A549 (cell line): ENCODE measurements around the gene GPSM1. TPM values are rescaled to one million over a fixed set of nuclear protein-coding genes. Genes with fewer than 3 reads are reported as not detected.

Source experiments
- ATAC-seq, 2 experiments: fragments of 200-7000 bp in 1 of 2; fragments of >200 bp in 1 of 2; cut with Nextera tagmentation in 1 of 2; cut with Tn5 transposase in 1 of 2; 3 replicates each; pipeline versions ENCODE4 v1.8.0 to v1.9.1; 2018 to 2020; ENCODE audit warnings: mild to moderate bottlenecking in 1 of 2, moderate library complexity in 1 of 2
- CTCF ChIA-PET: fragments of 300-600 bp; sonication (Branson Sonifier 250); formaldehyde crosslinking; extraction: SDS; loops from one replicate; lab custom pipeline; 2021; ENCODE audit warnings: antibody characterized with exemption, inconsistent platforms; lab: Yijun Ruan, JAX
- POLR2A ChIA-PET: fragments of 350-600 bp; formaldehyde crosslinking; extraction: SDS; loops from one replicate; lab custom pipeline; 2021; ENCODE audit warnings: antibody characterized with exemption, inconsistent platforms; lab: Yijun Ruan, JAX
- DNase-seq, 2 experiments: peaks; one replicate each; pipeline versions ENCODE4 v3.0.0 to v3.0.0-alpha.2; 2011 to 2016; ENCODE audit warnings: low read depth in 1 of 2, low spot score in 1 of 2
- FAIRE-seq: peaks from 2 replicates; lab custom pipeline; 2011; peaks lifted over from hg19 to GRCh38; lab: Jason Lieb, UNC
- H3K27ac ChIP-seq, 2 experiments: fragments of >200 bp; sonication (Bioruptor Twin); formaldehyde crosslinking; 3 replicates each; pipeline ENCODE4 v1.5.1; 2016 to 2017
- H3K4me1 ChIP-seq: fragments of >200 bp; sonication (Bioruptor Twin); formaldehyde crosslinking; 3 replicates; pipeline ENCODE4 v1.6.1; 2016
- H3K4me2 ChIP-seq: fragments of >200 bp; sonication (Bioruptor Twin); formaldehyde crosslinking; 3 replicates; pipeline ENCODE4 v1.6.1; 2016
- H3K4me3 ChIP-seq: fragments of >200 bp; sonication (Bioruptor Twin); formaldehyde crosslinking; 3 replicates; pipeline ENCODE4 v1.5.1; 2016
- H3K9me3 ChIP-seq: fragments of >200 bp; sonication (Bioruptor Twin); formaldehyde crosslinking; 3 replicates; pipeline ENCODE4 v1.6.1; 2016
- CHD2 ChIP-seq: fragments of 150-350 bp; IDR thresholded peaks from 2 replicates; pipeline ENCODE4 v1.6.1; 2014; ENCODE audit warnings: low read length; ENCODE audit not compliant: partially characterized antibody
- EHF ChIP-seq: fragments of 250-450 bp; sonication (Bioruptor Pico); IDR thresholded peaks from 2 replicates; pipeline ENCODE4 v1.5.0; 2020; ENCODE audit warnings: mild to moderate bottlenecking
- EHMT2 ChIP-seq: fragments of 200-600 bp; sonication (generic); IDR thresholded peaks from 2 replicates; pipeline ENCODE4 v1.6.1; 2016; ENCODE audit warnings: antibody characterized with exemption, low read depth, mild to moderate bottlenecking, moderate library complexity
- ELK1 ChIP-seq: fragments of 150-350 bp; IDR thresholded peaks from 2 replicates; pipeline ENCODE4 v1.6.1; 2014; ENCODE audit warnings: low read depth, mild to moderate bottlenecking, low read length
- EP300 ChIP-seq, 2 experiments: fragments of >200 bp; sonication (Bioruptor Twin); formaldehyde crosslinking; IDR thresholded peaks; 2 replicates in 1 of 2; 3 replicates in 1 of 2; pipeline ENCODE4 v1.6.1; 2016 to 2017
- FOSB ChIP-seq: fragments of 250-450 bp; sonication (Bioruptor Pico); IDR thresholded peaks from 2 replicates; pipeline ENCODE4 v1.5.0; 2020; ENCODE audit warnings: mild to moderate bottlenecking, moderate library complexity
- GATA3 ChIP-seq: IDR thresholded peaks from 2 replicates; pipeline ENCODE4 v1.6.1; 2012; ENCODE audit warnings: borderline replicate concordance
- HEYL ChIP-seq: fragments of 250-450 bp; sonication (Bioruptor Pico); IDR thresholded peaks from 2 replicates; pipeline ENCODE4 v1.8.0; 2021; ENCODE audit warnings: mild to moderate bottlenecking, moderate library complexity
- HMGXB4 ChIP-seq: fragments of 250-450 bp; sonication (Bioruptor Pico); IDR thresholded peaks from 2 replicates; pipeline ENCODE4 v1.5.0; 2021; ENCODE audit warnings: mild to moderate bottlenecking, moderate library complexity, borderline replicate concordance
- HOXB13 ChIP-seq: fragments of 250-450 bp; sonication (Bioruptor Pico); IDR thresholded peaks from 2 replicates; pipeline ENCODE4 v1.5.0; 2020; ENCODE audit warnings: low read depth, mild to moderate bottlenecking, moderate library complexity
- KDM1A ChIP-seq: fragments of 200-600 bp; sonication (generic); IDR thresholded peaks from 2 replicates; pipeline ENCODE4 v1.6.1; 2016; ENCODE audit warnings: low read depth, mild to moderate bottlenecking
- KDM5A ChIP-seq: fragments of 200-600 bp; sonication (generic); IDR thresholded peaks from 2 replicates; pipeline ENCODE4 v1.6.1; 2016; ENCODE audit warnings: antibody characterized with exemption, mild to moderate bottlenecking
- MAZ ChIP-seq: fragments of 150-350 bp; IDR thresholded peaks from 2 replicates; pipeline ENCODE4 v1.6.1; 2014; ENCODE audit warnings: antibody characterized with exemption, low read depth, low read length, borderline replicate concordance
- MYC ChIP-seq: IDR thresholded peaks from 2 replicates; pipeline ENCODE4 v1.6.1; 2012; ENCODE audit warnings: mild to moderate bottlenecking, inconsistent platforms, low read length, improper control_type of control experiment, borderline replicate concordance
- NPAS2 ChIP-seq: fragments of 250-450 bp; sonication (Bioruptor Pico); IDR thresholded peaks from 2 replicates; pipeline ENCODE4 v1.8.0; 2022; ENCODE audit warnings: mild to moderate bottlenecking, moderate library complexity, borderline replicate concordance
- PBX3 ChIP-seq: IDR thresholded peaks from 2 replicates; pipeline ENCODE4 v1.6.1; 2012
- POLR2AphosphoS2 ChIP-seq: conservative IDR thresholded peaks from 2 replicates; pipeline ENCODE4 v1.6.1; 2012; ENCODE audit warnings: low read length, improper control_type of control experiment, inconsistent platforms
- RAD21 ChIP-seq, 2 experiments: fragments of >200 bp in 1 of 2; sonication (Bioruptor Twin) in 1 of 2; formaldehyde crosslinking in 1 of 2; IDR thresholded peaks in 1 of 2; conservative IDR thresholded peaks in 1 of 2; 2 replicates in 1 of 2; 3 replicates in 1 of 2; pipeline ENCODE4 v1.6.1; 2012 to 2018; ENCODE audit warnings: inconsistent platforms in 1 of 2
- RFX5 ChIP-seq: fragments of 450-650 bp; IDR thresholded peaks from 2 replicates; pipeline ENCODE4 v1.7.1; 2014; ENCODE audit warnings: antibody characterized with exemption, mild to moderate bottlenecking, moderate library complexity
- RNF2 ChIP-seq: fragments of 200-600 bp; sonication (generic); IDR thresholded peaks from 2 replicates; pipeline ENCODE4 v1.6.1; 2016; ENCODE audit warnings: low read depth, mild to moderate bottlenecking, antibody characterized with exemption, moderate library complexity, borderline replicate concordance
- SREBF2 ChIP-seq: fragments of 450-650 bp; IDR thresholded peaks from 2 replicates; pipeline ENCODE4 v1.6.1; 2014; ENCODE audit warnings: mild to moderate bottlenecking, moderate library complexity
- TFCP2L1 ChIP-seq: fragments of 250-450 bp; sonication (Bioruptor Pico); IDR thresholded peaks from 2 replicates; pipeline ENCODE4 v1.5.0; 2021; ENCODE audit warnings: mild to moderate bottlenecking
- ZC3H11A ChIP-seq: fragments of 450-650 bp; IDR thresholded peaks from 2 replicates; pipeline ENCODE4 v1.6.1; 2014; ENCODE audit warnings: antibody characterized with exemption, mild to moderate bottlenecking
- ZFP36 ChIP-seq: fragments of 450-650 bp; IDR thresholded peaks from 2 replicates; pipeline ENCODE4 v1.6.1; 2014; ENCODE audit warnings: borderline replicate concordance; ENCODE audit not compliant: partially characterized antibody
- WGBS: methylation state at CpG from one replicate; pipeline ENCODE4 v1.1.6; 2017; ENCODE audit errors: missing lambda C conversion rate; 5-methylcytosine and 5-hydroxymethylcytosine counted together
- polyA plus RNA-seq, 4 experiments: library from polyadenylated mRNA; depleted of rRNA in 3 of 4; stranded (reverse); fragments of >200 nt; fragmentation: RNase III in 1 of 4; extraction: RNeasy Plus Mini Kit Qiagen cat#74134 plus additional on column Dnase treatment in 1 of 4; gene quantifications; 2 replicates in 3 of 4; 3 replicates in 1 of 4; pipeline ENCODE4 v1.2.3, GENCODE V29; 2011 to 2017

Gene GPSM1
- polyA plus RNA-seq, 2 of the 4 experiments (the other 2 are of a cell fraction) = 2.1 to 8.8 TPM

- POLR2A ChIA-PET = interaction anchor here (1.0 kb wide), 1 partner anchor 31 kb away, joined by 3 read pairs; no protein-coding TSS in a partner anchor
- TF ChIP-seq HEYL (CRISPR knock-in tag) = no peak
- no peak for TF ChIP-seq EHMT2
- no peak for TF ChIP-seq CHD2
- WGBS = 85% methylated on average over 35 of the region's 46 CpGs
- ATAC-seq (no peak), FAIRE-seq (no peak), DNase-seq (no peak)
- Histone ChIP-seq H3K4me3 (no peak overlapping the region), H3K4me2 (no peak overlapping the region), H3K27ac (no peak overlapping the region), H3K9me3 (no peaks in the 10 kb centered on the region), H3K4me1 (peaks cover 15% of the 10 kb centered on the region)
- CTCF ChIA-PET = interaction anchor here (1.7 to 2.5 kb wide), 2 partner anchors 8 to 14 kb away, joined by 5 to 18 read pairs; no protein-coding TSS in a partner anchor
These were observed 4.5 kb downstream of the GPSM1 start for GRCh38 chr9:136331556-136332481.

- ATAC-seq = no peak
- no peak for DNase-seq
- Histone ChIP-seq H3K4me3 (no peak overlapping the region), H3K4me2 (no peak overlapping the region), H3K4me1 (peaks cover 12% of the 10 kb centered on the region), H3K9me3 (no peaks in the 10 kb centered on the region), H3K27ac (no peak overlapping the region)
- no peak for FAIRE-seq
- POLR2A ChIA-PET = no interaction called here
- TF ChIP-seq EP300 (IDR thresholded peaks at IDR 0.05) = no peak
- TF ChIP-seq EHF (CRISPR knock-in tag) = no peak
- TF ChIP-seq KDM1A = no peak
- CTCF ChIA-PET = interaction anchor here (1.7 kb wide), 1 partner anchor 13 kb away, joined by 5 read pairs; no protein-coding TSS in a partner anchor
- WGBS = 86% methylated on average over 11 of the region's 11 CpGs
These were observed 5.2 kb downstream of the GPSM1 start for GRCh38 chr9:136332482-136332983.

GRCh38 chr9:136333045-136333444 is 5.7 kb downstream of the GPSM1 start:
- DNase-seq = no peak
- POLR2A ChIA-PET = no interaction called here

GRCh38 chr9:136333486-136333885 is 6.1 kb downstream of the GPSM1 start:
- no peak for ATAC-seq
- no peak overlapping the region for H3K27ac ChIP-seq
- H3K4me3 ChIP-seq = no peak overlapping the region
- DNase-seq = no peak
- POLR2A ChIA-PET = no interaction called here
- no peaks in the 10 kb centered on the region for H3K9me3 ChIP-seq
- no peak for FAIRE-seq
- H3K4me1 ChIP-seq = peaks cover 6% of the 10 kb centered on the region; the same call in 2 of the 3 replicates
- no peak for TF ChIP-seq RAD21 (conservative IDR thresholded peaks at IDR 0.05 in 1 of 2, IDR thresholded peaks at IDR 0.05 in 1 of 2)
- TF ChIP-seq ZC3H11A = no peak
- TF ChIP-seq HMGXB4 (CRISPR knock-in tag) = no peak
- TF ChIP-seq MAZ = no peak
- no peak for TF ChIP-seq POLR2AphosphoS2
- TF ChIP-seq PBX3 = no peak
- TF ChIP-seq ELK1 = no peak
- no peak for TF ChIP-seq ZFP36
- no peak overlapping the region for H3K4me2 ChIP-seq
- 97% methylated on average over 12 of the region's 17 CpGs for WGBS
- CTCF ChIA-PET = interaction anchor here (1.2 kb wide), 1 partner anchor 12 kb away, joined by 5 read pairs; no protein-coding TSS in a partner anchor

More at GRCh38 chr9:136333045-136333444, 5.7 kb downstream of the GPSM1 start:
- FAIRE-seq = no peak
- Histone ChIP-seq H3K9me3 (no peaks in the 10 kb centered on the region), H3K4me1 (peaks cover 11% of the 10 kb centered on the region), H3K4me3 (no peak overlapping the region), H3K4me2 (no peak overlapping the region), H3K27ac (no peak overlapping the region)
- no peak for TF ChIP-seq MAZ
- no peak for TF ChIP-seq NPAS2 (CRISPR knock-in tag)
- TF ChIP-seq TFCP2L1 = no peak
- TF ChIP-seq HOXB13 (CRISPR knock-in tag) = no peak
- no peak for TF ChIP-seq SREBF2
- no peak for TF ChIP-seq FOSB (CRISPR knock-in tag)
- TF ChIP-seq RNF2 = no peak
- no peak for TF ChIP-seq KDM5A
- no peak for TF ChIP-seq MYC
- no peak for TF ChIP-seq GATA3
- no peak for TF ChIP-seq RFX5
- WGBS = 74% methylated on average over 8 of the region's 12 CpGs
- ATAC-seq = no peak
- CTCF ChIA-PET = no interaction called here
